Activated naive CD4-positive, alpha-beta T cell treated with Interleukin-2 at 50 U/mL for 16 hours (primary cell): ENCODE results near the gene LTBP2.
"Not testable (repeated sequence)": the region's sequence is repeated elsewhere in the genome, so short reads cannot be mapped to it uniquely, and the experiment has no call there.

Experiments
- DNase-seq: peaks from one replicate; pipeline ENCODE4 v3.0.0-alpha.2; 2020

LTBP2 gene

GRCh38 chr14:74472601-74473000 lies 139.4 kb downstream of the LTBP2 start:
- no peak for DNase-seq

GRCh38 chr14:74469548-74470518 lies 142.2 kb downstream of the LTBP2 start:
- DNase-seq: no peak

DNA sequence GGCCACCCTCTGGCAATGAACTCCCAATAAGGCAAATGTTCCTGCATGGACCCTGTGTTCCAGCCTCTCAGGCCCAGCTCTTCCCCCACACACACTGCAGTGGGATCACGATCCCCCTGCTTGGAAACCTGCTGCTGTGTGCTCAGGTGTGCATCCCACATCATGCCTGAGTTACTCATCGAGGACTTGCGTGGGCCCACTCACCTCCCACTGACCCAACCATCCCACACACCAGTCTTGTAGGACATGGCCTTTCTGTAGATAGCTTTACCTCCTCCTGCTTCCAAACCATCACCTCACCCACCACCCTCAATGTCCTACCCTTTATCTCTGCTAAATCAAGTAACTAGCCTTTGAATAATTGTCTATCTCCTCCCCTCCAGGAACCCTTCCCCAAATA lies 143.5 kb downstream of the LTBP2 start:
- no peak for DNase-seq

DNA sequence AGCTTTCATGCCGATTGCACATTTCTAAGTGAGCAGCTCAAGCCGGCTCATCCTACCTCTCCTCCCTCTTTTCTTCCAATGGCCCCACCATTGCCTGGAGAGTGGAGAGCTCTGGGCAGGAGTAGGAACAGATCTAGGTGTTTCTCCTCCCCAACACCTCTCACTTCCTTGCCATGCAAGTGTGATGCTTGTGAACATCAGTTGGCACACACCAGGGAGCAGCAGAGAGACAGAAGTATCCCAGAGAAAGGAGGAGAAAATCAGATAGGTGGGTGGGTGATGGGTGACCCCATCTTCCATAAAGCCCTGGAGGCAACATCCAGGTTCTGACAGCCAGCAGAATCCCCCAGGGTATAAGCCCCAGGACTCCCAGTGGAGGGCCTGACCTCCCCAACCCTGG lies 146.7 kb downstream of the LTBP2 start:
- no peak for DNase-seq

GRCh38 chr14:74464785-74465184 lies 147.3 kb downstream of the LTBP2 start:
- DNase-seq: no peak

- no peak for DNase-seq
Observed at GRCh38 chr14:74463697-74464096, 148.3 kb downstream of the LTBP2 start.

DNA sequence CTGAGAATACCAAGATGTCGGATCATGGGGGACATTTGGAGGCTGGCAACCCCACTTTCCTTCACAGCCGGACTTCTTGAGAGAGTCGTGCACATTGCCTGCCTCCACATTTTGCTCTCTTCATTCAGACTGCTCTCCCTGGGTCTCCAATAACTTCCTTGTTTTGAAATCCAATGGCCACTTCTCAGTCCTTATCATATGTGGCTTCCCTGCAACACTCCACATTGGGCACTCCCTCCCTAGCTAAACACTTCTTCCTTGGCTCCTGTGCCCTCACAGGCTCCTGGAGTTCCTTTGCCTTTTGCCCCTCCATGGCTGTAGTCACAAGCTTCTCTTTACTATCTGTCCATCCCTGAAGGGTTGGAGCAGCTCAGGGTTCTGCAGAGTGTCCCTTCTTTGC lies 149.0 kb downstream of the LTBP2 start:
- DNase-seq: no peak

DNA sequence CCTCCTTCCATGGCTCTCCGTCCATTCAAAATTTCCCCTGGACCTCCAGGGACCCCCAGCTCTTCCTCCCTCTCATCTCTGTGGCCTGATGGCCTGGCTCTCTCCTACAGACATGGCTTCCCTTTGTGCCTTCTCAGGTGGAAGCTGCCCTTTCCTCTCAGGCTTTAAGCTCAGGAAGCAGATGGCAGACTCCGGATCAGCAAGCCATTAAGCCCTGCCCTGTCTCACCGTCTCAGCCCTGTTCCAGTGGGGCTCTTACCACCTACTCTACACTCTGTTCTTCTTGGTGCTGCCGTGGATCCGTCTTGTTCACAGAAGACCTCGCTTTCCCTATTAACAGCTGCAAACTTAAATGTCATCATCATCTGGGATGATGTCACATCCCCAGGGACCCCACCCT lies 152.1 kb downstream of the LTBP2 start:
- DNase-seq: no peak

DNA sequence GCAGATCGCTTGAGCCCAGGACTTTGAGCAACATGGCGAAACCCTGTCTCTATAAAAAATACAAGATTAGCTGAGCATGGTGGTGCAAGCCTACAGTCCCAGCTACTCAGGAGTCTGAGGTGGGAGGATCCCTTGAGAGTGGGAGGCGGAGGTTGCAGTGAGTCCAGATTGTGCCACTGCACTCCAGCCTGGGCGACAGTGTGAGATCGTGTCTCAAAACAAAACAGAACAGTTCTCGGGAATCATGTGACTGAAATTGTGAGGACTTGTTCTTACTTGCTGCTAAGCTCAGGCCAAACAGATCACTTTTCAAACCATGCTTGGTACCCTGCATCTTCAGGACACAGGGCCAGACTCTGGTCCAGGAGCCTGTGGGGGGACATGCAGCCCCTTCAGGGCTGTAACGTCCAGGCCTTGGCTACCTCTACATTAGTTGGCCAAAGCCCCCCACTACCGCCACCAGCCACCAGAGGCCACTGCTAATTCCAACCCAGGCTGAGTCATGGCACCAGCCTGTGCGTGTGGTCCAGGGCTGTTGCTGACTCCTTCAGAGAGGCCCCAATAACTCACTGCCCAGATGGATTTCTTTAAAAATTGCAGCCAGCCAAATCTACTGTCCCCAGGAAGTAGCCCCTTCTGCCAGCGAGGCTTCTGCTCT lies 152.6 kb downstream of the LTBP2 start:
- DNase-seq: peak; percentile 24

DNA sequence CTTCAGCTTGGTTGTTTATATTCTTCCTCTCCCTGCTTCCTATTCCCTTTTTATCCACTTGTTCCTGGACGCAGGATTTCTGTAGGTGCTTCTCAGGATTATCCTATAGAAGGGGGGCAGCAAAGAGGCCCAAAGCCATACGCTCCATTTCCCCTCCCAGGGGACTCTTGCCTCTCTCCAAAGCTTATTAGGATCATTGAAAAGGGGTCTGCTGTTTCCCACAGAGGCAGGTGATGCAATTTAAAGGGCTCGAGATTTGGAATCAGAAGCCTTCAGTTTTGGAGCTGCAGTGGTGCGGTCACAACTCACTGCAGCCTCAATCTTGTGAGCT lies 154.5 kb downstream of the LTBP2 start:
- no peak for DNase-seq

- no peak for DNase-seq
Observed at GRCh38 chr14:74456684-74457564, 155.1 kb downstream of the LTBP2 start.

GRCh38 chr14:74454397-74454796 lies 157.6 kb downstream of the LTBP2 start:
- DNase-seq: not testable (repeated sequence)
